Esophagus muscularis mucosa (tissue), 3 donors: ENCODE results near the gene SRSF9.

ENCODE experiments used
- CTCF ChIP-seq, 3 experiments: fragments of 200-600 bp in 2 of 3; fragments of 450-650 bp in 1 of 3; sonication (generic) in 2 of 3; IDR thresholded peaks; one replicate each; pipeline ENCODE4 v1.5.1; 2017 to 2019; ENCODE audit warnings: antibody characterized with exemption in 3 of 3, mild to moderate bottlenecking in 2 of 3, moderate library complexity in 1 of 3
- POLR2A ChIP-seq: fragments of 450-650 bp; IDR thresholded peaks from one replicate; pipeline ENCODE4 v1.6.1; 2017; ENCODE audit warnings: antibody characterized with exemption, moderate library complexity, mild to moderate bottlenecking, low read depth

GRCh38 chr12:120468821-120469449, 613 bp downstream of the SRSF9 start:
- TF ChIP-seq CTCF (IDR thresholded peaks at IDR 0.05): no peak
- TF ChIP-seq POLR2A: no peak
